Trophoblast cell (in vitro differentiated cells and primary cell): ENCODE data around the gene MMP27.
A peak's percentile ranks its signal among the peaks of the same experiment; 100 is the strongest.

ENCODE experiments used
- DNase-seq, 2 donors: peaks; one replicate each; pipeline ENCODE4 v3.0.0-alpha.2; 2016
- H2AFZ ChIP-seq: 2 replicates; pipeline ENCODE4 v1.6.1; 2013; ENCODE audit warnings: low read length, moderate library complexity, mild to moderate bottlenecking; ENCODE audit not compliant: insufficient read depth, poor library complexity
- H2AK5ac ChIP-seq: 2 replicates; pipeline ENCODE4 v1.6.1; 2013; ENCODE audit warnings: mild to moderate bottlenecking, low read length
- H2BK120ac ChIP-seq: 2 replicates; pipeline ENCODE4 v1.6.1; 2013; ENCODE audit warnings: low read length, mild to moderate bottlenecking, moderate library complexity; ENCODE audit not compliant: insufficient read depth, poor library complexity
- H2BK12ac ChIP-seq: 2 replicates; pipeline ENCODE4 v1.6.1; 2013; ENCODE audit warnings: mild to moderate bottlenecking, low read length, moderate library complexity
- H2BK5ac ChIP-seq: 2 replicates; pipeline ENCODE4 v1.6.1; 2013; ENCODE audit warnings: low read length, low read depth, moderate library complexity, mild to moderate bottlenecking; ENCODE audit not compliant: poor library complexity
- H3K14ac ChIP-seq: 2 replicates; pipeline ENCODE4 v1.6.1; 2013; ENCODE audit warnings: mild to moderate bottlenecking, low read length
- H3K18ac ChIP-seq: 2 replicates; pipeline ENCODE4 v1.6.1; 2013; ENCODE audit warnings: mild to moderate bottlenecking, low read length
- H3K23ac ChIP-seq: 2 replicates; pipeline ENCODE4 v1.6.1; 2013; ENCODE audit warnings: low read length
- H3K27ac ChIP-seq: 2 replicates; pipeline ENCODE4 v1.5.1; 2013; ENCODE audit warnings: low read depth, mild to moderate bottlenecking, inconsistent platforms, low read length, moderate library complexity
- H3K27me3 ChIP-seq: 2 replicates; pipeline ENCODE4 v1.6.1; 2013; ENCODE audit warnings: inconsistent platforms, mild to moderate bottlenecking, low read length, moderate library complexity; ENCODE audit not compliant: insufficient read depth
- H3K36me3 ChIP-seq, 2 experiments: 1 replicate in 1 of 2; 2 replicates in 1 of 2; pipeline ENCODE4 v1.6.1; 2013; ENCODE audit warnings: low read length in 2 of 2, mild to moderate bottlenecking in 2 of 2, moderate library complexity in 1 of 2; ENCODE audit not compliant: insufficient read depth in 2 of 2, control insufficient read depth in 1 of 2
- H3K4ac ChIP-seq: 2 replicates; pipeline ENCODE4 v1.6.1; 2013; ENCODE audit warnings: low read depth, mild to moderate bottlenecking, low read length, moderate library complexity
- H3K4me1 ChIP-seq, 2 experiments: 1 replicate in 1 of 2; 2 replicates in 1 of 2; pipeline ENCODE4 v1.6.1; 2013; ENCODE audit warnings: low read length in 2 of 2, mild to moderate bottlenecking in 2 of 2, moderate library complexity in 1 of 2; ENCODE audit not compliant: insufficient read depth in 2 of 2, control insufficient read depth in 1 of 2
- H3K4me2 ChIP-seq: 2 replicates; pipeline ENCODE4 v1.6.1; 2013; ENCODE audit warnings: inconsistent platforms, mild to moderate bottlenecking, low read length, moderate library complexity
- H3K4me3 ChIP-seq: 2 replicates; pipeline ENCODE4 v1.5.1; 2013; ENCODE audit warnings: mild to moderate bottlenecking, low read depth, low read length, inconsistent platforms
- H3K79me1 ChIP-seq: one replicate; pipeline ENCODE4 v1.6.1; 2013; ENCODE audit warnings: low read length
- H3K79me2 ChIP-seq: 2 replicates; pipeline ENCODE4 v1.6.1; 2013; ENCODE audit warnings: low read length, mild to moderate bottlenecking; ENCODE audit not compliant: control insufficient read depth, insufficient read depth, poor library complexity
- H3K9ac ChIP-seq: 2 replicates; pipeline ENCODE4 v1.6.1; 2013; ENCODE audit warnings: mild to moderate bottlenecking, low read length
- H3K9me3 ChIP-seq: 2 replicates; pipeline ENCODE4 v1.6.1; 2013; ENCODE audit warnings: low read depth, mild to moderate bottlenecking, control low read depth, inconsistent platforms, low read length; ENCODE audit not compliant: insufficient read depth
- H4K12ac ChIP-seq: 2 replicates; pipeline ENCODE4 v1.6.1; 2013; ENCODE audit warnings: low read depth, mild to moderate bottlenecking, low read length, moderate library complexity
- H4K8ac ChIP-seq: 2 replicates; pipeline ENCODE4 v1.6.1; 2013; ENCODE audit warnings: low read depth, mild to moderate bottlenecking, low read length, moderate library complexity
- H4K91ac ChIP-seq: one replicate; pipeline ENCODE4 v1.6.1; 2013; ENCODE audit warnings: low read depth, mild to moderate bottlenecking, low read length, moderate library complexity
- WGBS: extraction: QIAGEN DNeasy Blood & Tissue Kit; methylation state at CpG from one replicate; pipeline ENCODE4 v1.1.7; 2013; ENCODE audit warnings: missing lambda C conversion rate; ENCODE audit not compliant: insufficient read length, insufficient coverage; ENCODE audit errors: extremely low coverage; 5-methylcytosine and 5-hydroxymethylcytosine counted together

MMP27 gene

GRCh38 chr11:102709201-102709945 lies 3.8 kb upstream of the MMP27 start:
- H3K18ac ChIP-seq, result no peak overlapping the region
- WGBS, result no CpG with 5 or more reads among the region's 2 CpGs
- DNase-seq, result peak in 1 of 2 donors; percentile 33
- no peaks in the 10 kb centered on the region for H3K4me1 ChIP-seq
- H3K4ac ChIP-seq, result no peak overlapping the region
- H3K79me2 ChIP-seq, result no peaks in the 10 kb centered on the region
- no peak overlapping the region for H3K9ac ChIP-seq
- no peaks in the 10 kb centered on the region for H3K36me3 ChIP-seq
- H3K9me3 ChIP-seq, result no peaks in the 10 kb centered on the region
- no peak overlapping the region for H4K8ac ChIP-seq
- no peak overlapping the region for H3K4me2 ChIP-seq
- no peaks in the 10 kb centered on the region for H3K27me3 ChIP-seq
- H2AK5ac ChIP-seq, result no peak overlapping the region
- H3K23ac ChIP-seq, result no peak overlapping the region
- no peak overlapping the region for H4K91ac ChIP-seq
- no peak overlapping the region for H3K14ac ChIP-seq
- H4K12ac ChIP-seq, result no peak overlapping the region
- H2AFZ ChIP-seq, result no peak overlapping the region
- no peak overlapping the region for H3K27ac ChIP-seq
- H2BK120ac ChIP-seq, result no peak overlapping the region
- no peak overlapping the region for H2BK12ac ChIP-seq
- no peak overlapping the region for H2BK5ac ChIP-seq
- no peaks in the 10 kb centered on the region for H3K79me1 ChIP-seq
- no peak overlapping the region for H3K4me3 ChIP-seq

- H2AFZ ChIP-seq, result no peak overlapping the region
- no peak overlapping the region for H2BK5ac ChIP-seq
- no peak for DNase-seq
- no peak overlapping the region for H4K8ac ChIP-seq
- no peak overlapping the region for H3K23ac ChIP-seq
- H2AK5ac ChIP-seq, result no peak overlapping the region
- no peak overlapping the region for H3K27ac ChIP-seq
- no peak overlapping the region for H3K9ac ChIP-seq
- H3K4me3 ChIP-seq, result no peak overlapping the region
- H4K91ac ChIP-seq, result no peak overlapping the region
- H3K14ac ChIP-seq, result no peak overlapping the region
- H3K79me1 ChIP-seq, result no peaks in the 10 kb centered on the region
- H3K79me2 ChIP-seq, result no peaks in the 10 kb centered on the region
- no peak overlapping the region for H2BK120ac ChIP-seq
- H3K4me1 ChIP-seq, result no peaks in the 10 kb centered on the region
- no peaks in the 10 kb centered on the region for H3K36me3 ChIP-seq
- H3K4ac ChIP-seq, result no peak overlapping the region
- H3K18ac ChIP-seq, result no peak overlapping the region
- WGBS, result no CpG with 5 or more reads among the region's 4 CpGs
- H2BK12ac ChIP-seq, result no peak overlapping the region
- H3K9me3 ChIP-seq, result no peaks in the 10 kb centered on the region
- H3K27me3 ChIP-seq, result no peaks in the 10 kb centered on the region
- no peak overlapping the region for H4K12ac ChIP-seq
- H3K4me2 ChIP-seq, result no peak overlapping the region
Observed at GRCh38 chr11:102708654-102709053, 3.1 kb upstream of the MMP27 start.

- Histone ChIP-seq H2BK5ac (no peak overlapping the region), H2BK12ac (no peak overlapping the region), H3K27ac (no peak overlapping the region), H3K4ac (no peak overlapping the region), H3K9ac (no peak overlapping the region), H3K14ac (no peak overlapping the region), H3K36me3 (no peaks in the 10 kb centered on the region), H3K79me1 (no peaks in the 10 kb centered on the region), H4K91ac (no peak overlapping the region), H2AFZ (no peak overlapping the region), H3K4me1 (no peaks in the 10 kb centered on the region), H2AK5ac (no peak overlapping the region), H4K8ac (no peak overlapping the region), H3K27me3 (no peaks in the 10 kb centered on the region), H3K4me2 (no peak overlapping the region), H3K18ac (no peak overlapping the region), H3K23ac (no peak overlapping the region), H4K12ac (no peak overlapping the region), H2BK120ac (no peak overlapping the region), H3K79me2 (no peaks in the 10 kb centered on the region), H3K9me3 (no peaks in the 10 kb centered on the region), H3K4me3 (no peak overlapping the region)
- WGBS, result no CpG with 5 or more reads among the region's 3 CpGs
- DNase-seq, result no peak
Observed at GRCh38 chr11:102704841-102705240, 728 bp downstream of the MMP27 start.

GRCh38 chr11:102703826-102704493 lies 1.6 kb downstream of the MMP27 start:
- Histone ChIP-seq H2AK5ac (no peak overlapping the region), H3K9ac (no peak overlapping the region), H3K4me2 (no peak overlapping the region), H3K79me2 (no peaks in the 10 kb centered on the region), H3K27ac (no peak overlapping the region), H2BK12ac (no peak overlapping the region), H3K27me3 (no peaks in the 10 kb centered on the region), H3K4me1 (no peaks in the 10 kb centered on the region), H4K12ac (no peak overlapping the region), H3K4ac (no peak overlapping the region), H3K14ac (no peak overlapping the region), H4K8ac (no peak overlapping the region), H3K36me3 (no peaks in the 10 kb centered on the region), H3K18ac (no peak overlapping the region), H3K9me3 (no peaks in the 10 kb centered on the region), H2BK5ac (no peak overlapping the region), H3K23ac (no peak overlapping the region), H2BK120ac (no peak overlapping the region), H2AFZ (no peak overlapping the region), H3K79me1 (no peaks in the 10 kb centered on the region), H3K4me3 (no peak overlapping the region), H4K91ac (no peak overlapping the region)
- no CpG with 5 or more reads among the region's 3 CpGs for WGBS
- DNase-seq, result no peak
